ENCODE data around the gene OR6A2. TPM values are rescaled to one million over a fixed set of nuclear protein-coding genes. Genes with fewer than 3 reads are reported as not detected.
"Not testable (repeated sequence)": the region's sequence is repeated elsewhere in the genome, so short reads cannot be mapped to it uniquely, and the experiment has no call there.

Gene OR6A2
- total RNA-seq, 4 donors from 2014 or later = not detected

- intact Hi-C loops (cut with DNase I; ENCODE audit: low total_unique reads) = no loop called here
- H3K4me3 ChIP-seq (ENCODE audit: low read depth, poor library complexity, severe bottlenecking) = no peak overlapping the region
- WGBS, 2 donors = 67 to 75% methylated on average over 2 of the region's 2 CpGs
- no peak for TF ChIP-seq CTCF (IDR thresholded peaks at IDR 0.05)
- TF ChIP-seq POLR2A (IDR thresholded peaks at IDR 0.05) = no peak
- DNase-seq (ENCODE audit: low spot score in 2 of 2) = no peak
These were observed 14.2 kb upstream of the OR6A2 start for GRCh38 chr11:6813656-6814055.

- WGBS, 2 donors = 18 to 21% methylated on average over 6 of the region's 6 CpGs
- no peak for DNase-seq (ENCODE audit: low spot score in 2 of 2)
- TF ChIP-seq CTCF (IDR thresholded peaks at IDR 0.05) (no peak), POLR2A (IDR thresholded peaks at IDR 0.05) (no peak)
- intact Hi-C loops (cut with DNase I; ENCODE audit: low total_unique reads) = no loop called here
- no peak overlapping the region for H3K4me3 ChIP-seq (ENCODE audit: low read depth, poor library complexity, severe bottlenecking)
These were observed 13.0 kb upstream of the OR6A2 start for GRCh38 chr11:6812390-6813005.

GRCh38 chr11:6801075-6801474 is 1.6 kb upstream of the OR6A2 start:
- intact Hi-C loops (cut with DNase I; ENCODE audit: low total_unique reads); H3K4me3 ChIP-seq (ENCODE audit: low read depth, poor library complexity, severe bottlenecking); DNase-seq (ENCODE audit: low spot score in 2 of 2): not testable (repeated sequence)

GRCh38 chr11:6794639-6795038 is 4.8 kb downstream of the OR6A2 start:
- TF ChIP-seq POLR2A (IDR thresholded peaks at IDR 0.05) (no peak), CTCF (IDR thresholded peaks at IDR 0.05) (no peak)

GRCh38 chr11:6790546-6790945 is 8.9 kb downstream of the OR6A2 start:
- TF ChIP-seq POLR2A (IDR thresholded peaks at IDR 0.05) (no peak), CTCF (IDR thresholded peaks at IDR 0.05) (no peak)
- WGBS, 2 donors = 35 to 45% methylated on average over 2 of the region's 2 CpGs
- no peak overlapping the region for H3K4me3 ChIP-seq (ENCODE audit: low read depth, poor library complexity, severe bottlenecking)
- intact Hi-C loops (cut with DNase I; ENCODE audit: low total_unique reads) = no loop called here
- no peak for DNase-seq (ENCODE audit: low spot score in 2 of 2)

More at GRCh38 chr11:6794639-6795038, 4.8 kb downstream of the OR6A2 start:
- intact Hi-C loops (cut with DNase I; ENCODE audit: low total_unique reads) = no loop called here
- no peak overlapping the region for H3K4me3 ChIP-seq (ENCODE audit: low read depth, poor library complexity, severe bottlenecking)
- no peak for DNase-seq (ENCODE audit: low spot score in 2 of 2)
- 83 to 92% methylated on average over 4 of the region's 4 CpGs for WGBS, 2 donors

- intact Hi-C loops (cut with DNase I; ENCODE audit: low total_unique reads) = no loop called here
- H3K4me3 ChIP-seq (ENCODE audit: low read depth, poor library complexity, severe bottlenecking) = no peak within 1 kb of the TSS
- TF ChIP-seq CTCF (IDR thresholded peaks at IDR 0.05) (no peak), POLR2A (IDR thresholded peaks at IDR 0.05) (no peak)
- WGBS, 2 donors = 81 to 83% methylated on average over 2 of the region's 2 CpGs
- no peak for DNase-seq (ENCODE audit: low spot score in 2 of 2)
These were observed 16.8 kb downstream of the OR6A2 start, which contains the start of gene OR2AG1 for GRCh38 chr11:6782720-6783119. OR2AG1 (plus strand) TSS chr11:6783020; CDS start chr11:6785038, 2,018 bp downstream.

Data from lower leg skin (tissue), 4 donors.